Lung (tissue), 12 donors: Measurements from ENCODE around the gene UGT1A5. TPM values are rescaled to one million over a fixed set of nuclear protein-coding genes. Genes with fewer than 3 reads are reported as not detected.
"Not testable (repeated sequence)": the region's sequence is repeated elsewhere in the genome, so short reads cannot be mapped to it uniquely, and the experiment has no call there.

Experiments used
- ATAC-seq: fragments of 200-7000 bp; cut with Tn5 transposase; one replicate; pipeline ENCODE4 v1.9.1; 2020; ENCODE audit warnings: moderate number of reproducible peaks; ENCODE audit not compliant: insufficient read depth, low FRiP score
- DNase-seq, 3 donors: peaks; one replicate each; pipeline ENCODE4 v3.0.0-alpha.2; 2013 to 2017
- H3K27ac ChIP-seq, 2 donors: one replicate each; pipeline ENCODE4 v1.5.1; 2013; ENCODE audit warnings: mild to moderate bottlenecking in 2 of 2, moderate library complexity in 2 of 2, control low read depth in 1 of 2, inconsistent platforms in 1 of 2, low read depth in 1 of 2, low read length in 1 of 2
- H3K27me3 ChIP-seq, 3 donors: one replicate each; pipeline ENCODE4 v1.5.1; 2013; ENCODE audit warnings: low read length in 2 of 3; ENCODE audit not compliant: control insufficient read depth in 3 of 3, insufficient read depth in 3 of 3
- H3K36me3 ChIP-seq, 4 donors: one replicate each; pipeline ENCODE4 v1.5.1; 2013; ENCODE audit warnings: low read length in 4 of 4, mild to moderate bottlenecking in 1 of 4, moderate library complexity in 1 of 4; ENCODE audit not compliant: control insufficient read depth in 4 of 4, insufficient read depth in 4 of 4
- H3K4me1 ChIP-seq, 5 donors: one replicate each; pipeline ENCODE4 v1.5.1; 2013; ENCODE audit warnings: low read length in 5 of 5, mild to moderate bottlenecking in 2 of 5, moderate library complexity in 1 of 5; ENCODE audit not compliant: control insufficient read depth in 5 of 5, insufficient read depth in 5 of 5
- H3K4me3 ChIP-seq: one replicate; pipeline ENCODE4 v1.5.1; 2013; ENCODE audit warnings: mild to moderate bottlenecking, control low read depth, moderate library complexity
- H3K9ac ChIP-seq, 2 donors: one replicate each; pipeline ENCODE4 v1.5.1; 2013; ENCODE audit warnings: low read length in 2 of 2, control low read depth in 1 of 2; ENCODE audit not compliant: insufficient read depth in 1 of 2
- H3K9me3 ChIP-seq, 4 donors: one replicate each; pipeline ENCODE4 v1.5.1; 2013; ENCODE audit warnings: low read length in 3 of 4, mild to moderate bottlenecking in 1 of 4, moderate library complexity in 1 of 4; ENCODE audit not compliant: control insufficient read depth in 4 of 4, insufficient read depth in 3 of 4
- CTCF ChIP-seq: IDR thresholded peaks from 2 replicates; pipeline ENCODE4 v1.5.1; 2012; ENCODE audit warnings: mild to moderate bottlenecking; ENCODE audit errors: control extremely low read depth, extremely low read depth
- WGBS, 2 donors: extraction: QIAGEN DNeasy Blood & Tissue Kit; methylation state at CpG; one replicate each; pipeline ENCODE4 v1.1.7; 2013; 5-methylcytosine and 5-hydroxymethylcytosine counted together
- polyA plus RNA-seq, 2 donors: library from polyadenylated mRNA; stranded (reverse); fragments of 200-250 nt; gene quantifications; one replicate each; pipeline ENCODE4 v1.2.1, GENCODE V29; 2013
- total RNA-seq, 2 donors: library from RNA; depleted of rRNA in 1 of 2; stranded (reverse); fragments of >200 nt in 1 of 2; gene quantifications; one replicate each; pipeline ENCODE4 v1.2.1, GENCODE V29; 2014 to 2021
- donor health status: control.
- donor health status: control.
- donor health status: Bipolar disorder and iron deficiency.
- donor health status: healthy.
- donor health status: DM: yes; HTN: yes; CAD: no.

The UGT1A5 gene
- total and polyA plus RNA-seq, 4 donors: 0.34 TPM; not detected in 3

GRCh38 chr2:233713262-233713615, 532 bp downstream of the UGT1A5 start:
- H3K27ac ChIP-seq: no peak overlapping the region
- no peaks in the 10 kb centered on the region for H3K36me3 ChIP-seq
- 73 to 79% methylated on average over 7 of the region's 7 CpGs for WGBS, 2 donors
- no peak for TF ChIP-seq CTCF
- no peaks in the 10 kb centered on the region for H3K27me3 ChIP-seq
- no peak overlapping the region for H3K9ac ChIP-seq
- DNase-seq (no peak), ATAC-seq (no peak)
- H3K4me3 ChIP-seq: no peak overlapping the region
- H3K9me3 ChIP-seq: no peaks in the 10 kb centered on the region
- H3K4me1 ChIP-seq: no peaks in the 10 kb centered on the region

- WGBS, 2 donors: 56 to 73% methylated on average over 2 of the region's 2 CpGs
- no peak overlapping the region for H3K4me3 ChIP-seq
- H3K27ac ChIP-seq: no peak overlapping the region
- no peaks in the 10 kb centered on the region for H3K9me3 ChIP-seq
- H3K36me3 ChIP-seq: no peaks in the 10 kb centered on the region
- H3K27me3 ChIP-seq: no peaks in the 10 kb centered on the region
- DNase-seq (no peak), ATAC-seq (no peak)
- no peak overlapping the region for H3K9ac ChIP-seq
- no peaks in the 10 kb centered on the region for H3K4me1 ChIP-seq
- no peak for TF ChIP-seq CTCF
These were observed 1.4 kb downstream of the UGT1A5 start for GRCh38 chr2:233714121-233714520.

GRCh38 chr2:233718552-233718951, 5.8 kb downstream of the UGT1A5 start, which contains the start of gene UGT1A4:
Gene UGT1A4, plus strand, starts transcription at chr2:233718736. Its CDS starts 85 bp downstream, at chr2:233718821.
- H3K27me3 ChIP-seq: peaks cover 0 to 5% (median 0%) of the 10 kb centered on the region in 3 donors
- no peak within 1 kb of the TSS for H3K27ac ChIP-seq
- no peaks in the 10 kb centered on the region for H3K4me1 ChIP-seq
- no peak within 1 kb of the TSS for H3K9ac ChIP-seq
- H3K4me3 ChIP-seq: no peak within 1 kb of the TSS
- ATAC-seq (no peak), DNase-seq (no peak)
- 87 to 90% methylated on average over 7 of the region's 7 CpGs for WGBS, 2 donors
- H3K36me3 ChIP-seq: no peaks in the 10 kb centered on the region
- no peaks in the 10 kb centered on the region for H3K9me3 ChIP-seq
- no peak for TF ChIP-seq CTCF

GRCh38 chr2:233728723-233729301, 16.1 kb downstream of the UGT1A5 start, which contains the start of gene UGT1A3:
Gene UGT1A3, plus strand, starts transcription at chr2:233729042. Its CDS starts 85 bp downstream, at chr2:233729127.
- no peaks in the 10 kb centered on the region for H3K36me3 ChIP-seq
- ATAC-seq: no peak
- DNase-seq: no peak
- H3K27ac ChIP-seq: no peak within 1 kb of the TSS
- no peak within 1 kb of the TSS for H3K9ac ChIP-seq
- H3K27me3 ChIP-seq: no peaks in the 10 kb centered on the region
- no peaks in the 10 kb centered on the region for H3K4me1 ChIP-seq
- no peak within 1 kb of the TSS for H3K4me3 ChIP-seq
- WGBS, 2 donors: 77 to 92% methylated on average over 8 of the region's 8 CpGs
- no peak for TF ChIP-seq CTCF
- peaks cover 0 to 4% (median 0%) of the 10 kb centered on the region in 4 donors for H3K9me3 ChIP-seq

- not testable (repeated sequence) for H3K27me3 ChIP-seq, H3K4me3 ChIP-seq, H3K27ac ChIP-seq, H3K4me1 ChIP-seq, H3K9me3 ChIP-seq, DNase-seq, H3K9ac ChIP-seq, H3K36me3 ChIP-seq, ATAC-seq
- 83 to 89% methylated on average over 14 of the region's 14 CpGs for WGBS, 2 donors
These were observed 24.4 kb downstream of the UGT1A5 start for GRCh38 chr2:233736868-233737653.
